ENCODE results near the gene NDUFS7.

Gene NDUFS7

GRCh38 chr19:1441022-1441426 is 57.3 kb downstream of the NDUFS7 start:
- DNase-seq (ENCODE audit: low read depth, low spot score): no peak
- no peak for TF ChIP-seq CTCF (IDR thresholded peaks at IDR 0.05; ENCODE audit: insufficient read depth, low read length, missing control alignments)
- POLR2A ChIA-PET: interaction anchor here (1.6 kb wide), 1 partner anchor 12 kb away, joined by 3 read pairs; no protein-coding TSS in a partner anchor
- CTCF ChIA-PET: interaction anchor here (1.0 to 1.3 kb wide), 3 partner anchors 13 to 173 kb away, joined by 3 read pairs; no protein-coding TSS in a partner anchor
- no peak overlapping the region for H3K4me3 ChIP-seq (ENCODE audit: low read depth, low read length)

- DNase-seq (ENCODE audit: low read depth, low spot score): no peak
- TF ChIP-seq CTCF (IDR thresholded peaks at IDR 0.05; ENCODE audit: insufficient read depth, low read length, missing control alignments): no peak
- no peak overlapping the region for H3K4me3 ChIP-seq (ENCODE audit: low read depth, low read length)
- CTCF ChIA-PET: interaction anchor here (0.5 to 1.3 kb wide), 3 partner anchors 30 to 384 kb away, joined by 3 read pairs; no protein-coding TSS in a partner anchor
- POLR2A ChIA-PET: interaction anchor here (1.6 kb wide), 1 partner anchor 11 kb away, joined by 3 read pairs; no protein-coding TSS in a partner anchor
These were observed 58.2 kb downstream of the NDUFS7 start for GRCh38 chr19:1441677-1442438.

Data from AG04449 (cell line).